ENCODE results near the gene SLC16A10.

Gene SLC16A10

DNA sequence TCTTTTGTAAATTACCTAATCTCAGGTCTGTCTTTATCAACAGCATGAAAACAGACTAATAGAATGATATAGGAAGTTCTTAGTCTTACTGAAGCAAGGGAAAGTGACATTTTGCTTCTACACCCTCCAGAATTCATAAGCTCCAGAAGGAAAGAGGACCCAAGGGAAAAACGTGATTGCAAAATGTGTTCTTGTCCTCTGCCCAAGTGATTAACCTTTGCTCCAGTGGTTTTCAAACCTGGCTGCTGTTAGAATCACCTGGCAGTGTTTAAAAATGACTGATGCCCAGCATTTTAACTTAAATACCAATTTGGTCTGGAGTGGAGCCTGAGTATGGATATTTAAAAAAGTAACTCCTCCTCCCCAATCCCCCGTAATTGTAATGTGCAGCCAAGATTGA is 191.4 kb downstream of the SLC16A10 start:
- no peak overlapping the region for H3K27ac ChIP-seq
- TF ChIP-seq, protein P1, sequence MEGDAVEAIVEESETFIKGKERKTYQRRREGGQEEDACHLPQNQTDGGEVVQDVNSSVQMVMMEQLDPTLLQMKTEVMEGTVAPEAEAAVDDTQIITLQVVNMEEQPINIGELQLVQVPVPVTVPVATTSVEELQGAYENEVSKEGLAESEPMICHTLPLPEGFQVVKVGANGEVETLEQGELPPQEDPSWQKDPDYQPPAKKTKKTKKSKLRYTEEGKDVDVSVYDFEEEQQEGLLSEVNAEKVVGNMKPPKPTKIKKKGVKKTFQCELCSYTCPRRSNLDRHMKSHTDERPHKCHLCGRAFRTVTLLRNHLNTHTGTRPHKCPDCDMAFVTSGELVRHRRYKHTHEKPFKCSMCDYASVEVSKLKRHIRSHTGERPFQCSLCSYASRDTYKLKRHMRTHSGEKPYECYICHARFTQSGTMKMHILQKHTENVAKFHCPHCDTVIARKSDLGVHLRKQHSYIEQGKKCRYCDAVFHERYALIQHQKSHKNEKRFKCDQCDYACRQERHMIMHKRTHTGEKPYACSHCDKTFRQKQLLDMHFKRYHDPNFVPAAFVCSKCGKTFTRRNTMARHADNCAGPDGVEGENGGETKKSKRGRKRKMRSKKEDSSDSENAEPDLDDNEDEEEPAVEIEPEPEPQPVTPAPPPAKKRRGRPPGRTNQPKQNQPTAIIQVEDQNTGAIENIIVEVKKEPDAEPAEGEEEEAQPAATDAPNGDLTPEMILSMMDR (IDR thresholded peaks at IDR 0.05) = no peak

DNA sequence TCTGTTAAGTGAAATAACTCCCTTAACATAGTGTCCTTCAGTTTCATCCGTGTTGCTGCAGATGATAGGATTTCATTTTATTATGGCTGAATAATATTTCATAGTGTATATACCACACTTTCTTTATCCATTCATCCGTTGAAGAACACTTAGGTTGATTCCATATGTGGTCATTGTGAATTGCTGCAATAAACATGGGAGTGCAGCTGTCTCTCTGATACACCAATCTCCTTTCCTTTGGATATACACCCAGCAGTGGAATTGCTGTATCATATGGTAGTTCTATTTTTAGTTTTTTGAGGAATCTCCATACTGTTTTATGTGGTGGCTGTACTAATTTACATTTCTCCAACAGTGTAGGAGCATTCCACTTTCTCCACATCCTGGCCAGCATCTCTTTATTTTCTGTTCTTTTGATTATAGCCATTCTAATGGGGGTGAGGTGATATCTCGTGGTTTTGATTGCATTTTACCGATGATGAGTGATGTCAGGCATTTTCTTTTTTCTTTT is 193.2 kb downstream of the SLC16A10 start:
- no peak overlapping the region for H3K27ac ChIP-seq

More for the DNA sequence above, 193.2 kb downstream of the SLC16A10 start:
- TF ChIP-seq ZFX (IDR thresholded peaks at IDR 0.05; ENCODE audit: borderline replicate concordance) = no peak
- TF ChIP-seq, protein P1 (IDR thresholded peaks at IDR 0.05) = no peak
